DOHH2 (cell line): ENCODE measurements around the gene CADPS2.

ENCODE experiments used
- CTCF ChIP-seq: fragments of 200-600 bp; sonication (generic); IDR thresholded peaks from one replicate; pipeline ENCODE4 v1.5.1; 2014; ENCODE audit warnings: antibody characterized with exemption, mild to moderate bottlenecking, low read depth, low read length; ENCODE audit not compliant: poor library complexity, severe bottlenecking
- EZH2phosphoT487 ChIP-seq: fragments of 200-600 bp; sonication (generic); IDR thresholded peaks from 2 replicates; pipeline ENCODE4 v1.6.1; 2017; ENCODE audit warnings: borderline replicate concordance, mild to moderate bottlenecking, antibody characterized with exemption, low read length, moderate library complexity, mixed read lengths

DNA sequence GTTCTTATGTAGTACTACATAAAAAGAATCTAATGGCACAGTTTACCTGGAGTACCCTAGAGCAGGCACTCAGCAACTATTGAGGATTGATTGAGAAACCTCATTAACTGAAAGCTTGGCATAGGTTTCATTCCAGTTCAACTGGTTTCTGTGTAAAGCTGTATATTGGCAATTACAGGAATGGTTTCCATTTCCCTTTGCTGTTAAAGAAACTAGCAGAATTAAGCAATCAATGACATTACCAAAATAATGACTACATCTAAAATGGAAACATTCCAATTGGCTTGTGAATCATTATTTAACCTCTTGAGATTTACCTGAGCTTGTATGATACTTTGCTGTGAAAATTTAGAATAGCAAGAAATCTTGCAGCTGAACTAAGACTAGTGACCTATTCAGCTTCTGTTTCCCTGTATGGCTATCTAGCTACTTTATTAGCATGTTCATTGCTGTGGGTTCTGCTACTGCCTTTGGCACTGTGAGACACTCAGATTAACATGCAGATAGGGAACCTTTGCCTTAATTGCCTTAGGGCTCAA lies 33.5 kb upstream of the CADPS2 start:
- no peak for TF ChIP-seq CTCF
- no peak for TF ChIP-seq EZH2phosphoT487
